ENCODE results near the gene CCNB1IP1. TPM values are rescaled to one million over a fixed set of nuclear protein-coding genes. Genes with fewer than 3 reads are reported as not detected.

Gene CCNB1IP1
- polyA plus RNA-seq, 3 donors = 115 to 138 (median 118) TPM

Other genes starting within 250 kb of the CCNB1IP1 start
- under 1 TPM in 2 of 3 donors, not detected in 1; 0.03 to 0.07 TPM for gene OR4K17, start 222.5 kb downstream of the CCNB1IP1 start, polyA plus RNA-seq (ENCODE audit: insufficient read length in 3 of 3)
- gene OR4N5, start 194.5 kb downstream of the CCNB1IP1 start, polyA plus RNA-seq (ENCODE audit: insufficient read length in 3 of 3) = not detected
- gene OR11G2, start 142.4 kb downstream of the CCNB1IP1 start, polyA plus RNA-seq (ENCODE audit: insufficient read length in 3 of 3) = not detected
- not detected for gene OR11H6, start 109.6 kb downstream of the CCNB1IP1 start, polyA plus RNA-seq (ENCODE audit: insufficient read length in 3 of 3)
- under 1 TPM; 0.43 to 0.55 (median 0.45) TPM for gene OR11H7, start 104.3 kb downstream of the CCNB1IP1 start, polyA plus RNA-seq (ENCODE audit: insufficient read length in 3 of 3)
- not detected for gene OR11H4, start 94.0 kb downstream of the CCNB1IP1 start, polyA plus RNA-seq (ENCODE audit: insufficient read length in 3 of 3)
- gene TTC5, start 27.3 kb downstream of the CCNB1IP1 start, polyA plus RNA-seq (ENCODE audit: insufficient read length in 3 of 3) = 10 to 100 TPM; 26.5 to 33.5 (median 32.2) TPM
- 10 to 100 TPM; 47.2 to 63.9 (median 47.3) TPM for gene PARP2, start 10.4 kb upstream of the CCNB1IP1 start, polyA plus RNA-seq (ENCODE audit: insufficient read length in 3 of 3)
- gene TEP1, start 80.2 kb upstream of the CCNB1IP1 start, polyA plus RNA-seq (ENCODE audit: insufficient read length in 3 of 3) = 10 to 100 TPM; 17.1 to 18.4 (median 18.4) TPM
- under 1 TPM; 0.35 to 0.50 (median 0.45) TPM for gene KLHL33, start 102.9 kb upstream of the CCNB1IP1 start, polyA plus RNA-seq (ENCODE audit: insufficient read length in 3 of 3)
- 10 to 100 TPM; 46.3 to 56.0 (median 55.0) TPM for gene OSGEP, start 121.5 kb upstream of the CCNB1IP1 start, polyA plus RNA-seq (ENCODE audit: insufficient read length in 3 of 3)
- 100 to 1,000 TPM; 315 to 334 (median 325) TPM for gene APEX1, start 121.9 kb upstream of the CCNB1IP1 start, polyA plus RNA-seq (ENCODE audit: insufficient read length in 3 of 3)
- 10 to 100 TPM; 31.2 to 40.7 (median 32.7) TPM for gene PIP4P1, start 128.2 kb upstream of the CCNB1IP1 start, polyA plus RNA-seq (ENCODE audit: insufficient read length in 3 of 3)
- gene PNP, start 136.1 kb upstream of the CCNB1IP1 start, polyA plus RNA-seq (ENCODE audit: insufficient read length in 3 of 3) = 10 to 100 TPM; 65.3 to 72.8 (median 71.7) TPM
- under 1 TPM in 1 of 3 donors, not detected in 2; 0.18 TPM for gene RNASE10, start 172.3 kb upstream of the CCNB1IP1 start, polyA plus RNA-seq (ENCODE audit: insufficient read length in 3 of 3)
- not detected for gene RNASE9, start 227.8 kb upstream of the CCNB1IP1 start, polyA plus RNA-seq (ENCODE audit: insufficient read length in 3 of 3)